Stomach (tissue), 9 donors: ENCODE measurements around the gene TGFB3. TPM values are rescaled to one million over a fixed set of nuclear protein-coding genes. Genes with fewer than 3 reads are reported as not detected.

ENCODE experiments used
- DNase-seq, 2 donors: peaks; one replicate each; pipeline versions ENCODE4 v3.0.0 to v3.0.0-alpha.2; 2013 to 2019
- H3K27ac ChIP-seq, 5 donors: fragments of 200-600 bp in 4 of 5; sonication (generic) in 4 of 5; one replicate each; pipeline ENCODE4 v1.5.1; 2013 to 2019; ENCODE audit warnings: mild to moderate bottlenecking in 1 of 5, moderate library complexity in 1 of 5
- H3K27me3 ChIP-seq, 3 donors: fragments of 200-600 bp; sonication (generic); one replicate each; pipeline ENCODE4 v1.5.1; 2017 to 2019; ENCODE audit warnings: mixed run types in 1 of 3
- H3K36me3 ChIP-seq, 4 donors: fragments of 200-600 bp; sonication (generic); 1 replicate in 3 of 4; 2 replicates in 1 of 4; pipeline ENCODE4 v1.5.1; 2016 to 2019
- H3K4me1 ChIP-seq, 4 donors: fragments of 200-600 bp; sonication (generic); one replicate each; pipeline ENCODE4 v1.5.1; 2016 to 2019
- H3K4me3 ChIP-seq, 4 donors: fragments of 200-600 bp; sonication (generic) in 3 of 4; one replicate each; pipeline ENCODE4 v1.5.1; 2016 to 2019; ENCODE audit warnings: mild to moderate bottlenecking in 1 of 4
- H3K9me3 ChIP-seq, 4 donors: fragments of 200-600 bp; sonication (generic); one replicate each; pipeline ENCODE4 v1.5.1; 2016 to 2019
- CTCF ChIP-seq, 7 experiments: fragments of 450-650 bp in 4 of 7; fragments of 200-600 bp in 3 of 7; sonication (generic) in 3 of 7; IDR thresholded peaks; one replicate each; pipeline ENCODE4 v1.5.1; 2016 to 2019; ENCODE audit warnings: antibody characterized with exemption in 7 of 7, control low read depth in 2 of 7, mild to moderate bottlenecking in 1 of 7
- EP300 ChIP-seq: sonication (generic); formaldehyde crosslinking; IDR thresholded peaks from one replicate; pipeline ENCODE4 v1.6.1; 2017; ENCODE audit warnings: antibody characterized with exemption
- POLR2A ChIP-seq, 4 donors: fragments of 450-650 bp; IDR thresholded peaks; one replicate each; pipeline ENCODE4 v1.6.1; 2016; ENCODE audit warnings: antibody characterized with exemption in 4 of 4, control low read depth in 2 of 4, mild to moderate bottlenecking in 1 of 4, moderate library complexity in 1 of 4
- POLR2AphosphoS5 ChIP-seq, 3 donors: sonication (generic); formaldehyde crosslinking; IDR thresholded peaks; one replicate each; pipeline ENCODE4 v1.6.1; 2016; ENCODE audit warnings: antibody characterized with exemption in 3 of 3
- WGBS, 5 donors: extraction: QIAGEN DNeasy Blood & Tissue Kit in 3 of 5; methylation state at CpG; one replicate each; pipeline versions ENCODE4 v1.1.5 to v1.1.7; 2013 to 2018; 5-methylcytosine and 5-hydroxymethylcytosine counted together
- intact Hi-C: fragments of 100-400 bp; cut with DNase I; formaldehyde crosslinking; loops from one replicate; pipeline ENCODE4 v1.15.1; 2023; ENCODE audit warnings: low total_unique reads
- polyA plus RNA-seq, 3 donors: library from polyadenylated mRNA; stranded (reverse); fragments of 200-250 nt; gene quantifications; one replicate each; pipeline ENCODE4 v1.2.3, GENCODE V29; 2013
- total RNA-seq, 5 donors: library from RNA; depleted of rRNA; stranded (reverse); fragments of >200 nt; gene quantifications; one replicate each; pipeline versions ENCODE4 v1.1.0 to v1.2.3, GENCODE V29; 2014 to 2016
- donor health status: healthy with polysubstance abuse.
- donor health status: Bipolar disorder and iron deficiency.
- donor health status: healthy.

Gene TGFB3
- total and polyA plus RNA-seq, 8 donors = 2.0 to 24.6 (median 13.9) TPM; not detected in 1

GRCh38 chr14:75979071-75979571, 2.7 kb downstream of the TGFB3 start:
- peak overlapping the region; percentile 65 to 76 (median 70) for H3K4me3 ChIP-seq
- intact Hi-C loops = loop anchor here (10.0 kb wide), 1 partner anchor 174 kb away; no protein-coding TSS in a partner anchor
- no peaks in the 10 kb centered on the region for H3K27me3 ChIP-seq
- no peaks in the 10 kb centered on the region for H3K9me3 ChIP-seq
- TF ChIP-seq CTCF (IDR thresholded peaks at IDR 0.05) = peak in 5 of 7 experiments; percentile 29 to 52 (median 47)
- TF ChIP-seq POLR2AphosphoS5 (IDR thresholded peaks at IDR 0.05) = no peak
- WGBS, 5 donors = 46 to 57% (median 46%) methylated on average over 13 to 14 of the region's 14 CpGs
- H3K4me1 ChIP-seq = peaks cover 36 to 62% (median 54%) of the 10 kb centered on the region in 4 donors
- H3K36me3 ChIP-seq = no peaks in the 10 kb centered on the region
- peak in 1 of 2 donors; percentile 69 for DNase-seq
- H3K27ac ChIP-seq = peak overlapping the region in 4 of 5 donors; percentile 93 to 98 (median 96)

DNA sequence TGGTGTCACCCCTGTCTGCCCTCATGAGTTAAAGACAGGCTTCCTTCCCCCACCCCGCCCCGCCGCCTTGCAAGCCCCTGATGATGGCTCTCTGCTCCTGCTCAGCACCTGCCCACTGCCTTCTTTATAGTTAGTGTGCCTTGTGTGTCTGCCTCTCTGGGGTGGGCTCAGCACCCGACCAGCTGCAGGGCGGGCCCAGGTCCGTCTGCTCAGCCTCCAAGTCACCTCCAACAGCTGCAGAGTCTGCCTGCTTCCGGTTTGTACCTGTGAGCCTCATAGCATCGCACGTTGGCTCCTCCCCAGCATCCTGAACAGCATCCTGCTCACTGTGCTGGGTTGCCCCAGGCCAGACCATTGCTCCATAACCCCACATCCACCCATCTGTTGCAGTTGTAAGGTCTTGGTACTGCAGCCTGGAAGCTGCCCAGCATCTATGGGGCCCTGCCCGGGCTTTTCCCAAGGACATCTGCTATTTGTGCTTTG, 3.5 kb downstream of the TGFB3 start:
- 52 to 60% (median 53%) methylated on average over 10 of the region's 10 CpGs for WGBS, 5 donors
- H3K36me3 ChIP-seq = no peaks in the 10 kb centered on the region
- intact Hi-C loops = loop anchor here (10.0 kb wide), 1 partner anchor 173 kb away; no protein-coding TSS in a partner anchor
- TF ChIP-seq POLR2A (IDR thresholded peaks at IDR 0.05) (no peak), POLR2AphosphoS5 (IDR thresholded peaks at IDR 0.05) (no peak), CTCF (IDR thresholded peaks at IDR 0.05) (no peak), EP300 (no peak)
- DNase-seq = peak; percentile 37 to 38
- no peaks in the 10 kb centered on the region for H3K9me3 ChIP-seq
- H3K4me3 ChIP-seq = no peak overlapping the region
- no peaks in the 10 kb centered on the region for H3K27me3 ChIP-seq
- peaks cover 32 to 60% (median 53%) of the 10 kb centered on the region in 4 donors for H3K4me1 ChIP-seq
- H3K27ac ChIP-seq = peak overlapping the region in 3 of 5 donors; percentile 12 to 98 (median 97)

GRCh38 chr14:75977582-75977943, 4.2 kb downstream of the TGFB3 start:
- Histone ChIP-seq H3K4me3 (no peak overlapping the region), H3K4me1 (peaks cover 25 to 54% (median 48%) of the 10 kb centered on the region in 4 donors), H3K27ac (peak overlapping the region in 2 of 5 donors; percentile 1 to 98), H3K27me3 (no peaks in the 10 kb centered on the region), H3K9me3 (no peaks in the 10 kb centered on the region), H3K36me3 (no peaks in the 10 kb centered on the region)
- DNase-seq = no peak
- TF ChIP-seq EP300 (no peak), POLR2A (IDR thresholded peaks at IDR 0.05) (no peak), POLR2AphosphoS5 (IDR thresholded peaks at IDR 0.05) (no peak), CTCF (IDR thresholded peaks at IDR 0.05) (no peak)
- 35 to 50% (median 43%) methylated on average over 3 of the region's 3 CpGs for WGBS, 5 donors
- intact Hi-C loops = loop anchor here (10.0 kb wide), 1 partner anchor 173 kb away; no protein-coding TSS in a partner anchor

DNA sequence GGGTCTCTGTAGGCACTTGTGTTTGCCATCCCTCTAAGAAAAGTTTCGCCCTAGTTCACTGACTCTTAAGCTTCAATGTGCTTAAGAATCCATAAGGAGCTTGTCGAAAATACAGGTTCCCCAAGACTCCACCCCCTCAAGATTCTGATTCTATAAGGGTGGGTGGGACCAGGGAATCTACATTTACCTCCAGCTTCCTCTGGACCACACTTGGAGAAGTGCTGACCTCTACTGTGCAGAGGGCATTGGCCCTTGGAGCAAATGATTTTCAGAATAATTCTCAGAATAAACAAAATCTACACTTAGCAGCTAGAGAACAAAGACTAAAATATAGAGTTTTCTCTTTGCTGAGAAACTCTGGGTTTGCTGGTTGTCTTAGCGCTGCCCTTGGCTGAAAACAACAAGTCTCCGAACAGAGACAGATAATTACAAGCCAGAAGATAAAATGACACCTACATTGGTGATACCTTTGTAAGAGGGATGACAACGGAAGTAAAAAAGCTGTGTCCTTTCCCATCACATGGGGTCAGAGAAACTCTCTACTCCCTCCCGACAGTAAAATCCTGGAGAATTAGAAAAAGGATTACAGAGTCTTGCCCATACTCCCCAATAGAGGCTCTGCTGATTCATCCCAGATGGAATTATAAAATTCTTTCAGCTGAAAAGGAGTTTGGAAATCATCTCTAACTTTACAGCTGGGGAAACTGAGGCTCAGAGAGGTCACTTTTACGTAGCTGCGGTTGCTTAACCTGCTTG, 4.8 kb downstream of the TGFB3 start:
- no peaks in the 10 kb centered on the region for H3K9me3 ChIP-seq
- no peaks in the 10 kb centered on the region for H3K27me3 ChIP-seq
- 64 to 78% (median 69%) methylated on average over 8 of the region's 8 CpGs for WGBS, 5 donors
- H3K27ac ChIP-seq = peak overlapping the region in 1 of 5 donors; percentile 26
- H3K4me1 ChIP-seq = peaks cover 25 to 54% (median 45%) of the 10 kb centered on the region in 4 donors
- TF ChIP-seq POLR2AphosphoS5 (IDR thresholded peaks at IDR 0.05) (no peak), POLR2A (IDR thresholded peaks at IDR 0.05) (no peak), EP300 (no peak), CTCF (IDR thresholded peaks at IDR 0.05) (no peak)
- no peaks in the 10 kb centered on the region for H3K36me3 ChIP-seq
- no peak overlapping the region for H3K4me3 ChIP-seq
- no peak for DNase-seq
- intact Hi-C loops = loop anchor here (10.0 kb wide), 1 partner anchor 172 kb away; no protein-coding TSS in a partner anchor
